ENCODE measurements around the gene GAB4.

DNA sequence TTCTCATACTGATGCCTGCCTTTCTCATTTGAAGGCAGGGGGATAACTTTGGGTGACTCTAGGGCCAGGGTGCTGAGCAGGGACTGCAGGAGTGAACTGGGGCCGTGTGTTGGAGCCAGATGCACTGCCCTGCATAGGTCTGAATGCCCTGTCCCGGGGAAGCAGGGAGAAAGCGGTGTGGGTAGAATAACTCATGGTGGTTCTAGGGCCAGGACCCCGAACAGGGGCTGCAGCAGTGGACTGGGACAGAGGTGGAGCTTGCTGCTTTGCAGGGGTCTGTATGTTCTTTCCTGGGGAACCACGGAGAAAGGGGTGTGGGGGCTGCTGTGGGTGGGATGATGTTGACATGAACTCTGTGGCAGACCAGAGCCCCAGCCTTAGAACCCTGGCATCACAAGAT lies 52.9 kb downstream of the GAB4 start:
- TF ChIP-seq EZH2 (IDR thresholded peaks at IDR 0.05; ENCODE audit: low read depth, unreplicated experiment): no peak
- TF ChIP-seq, protein P1, sequence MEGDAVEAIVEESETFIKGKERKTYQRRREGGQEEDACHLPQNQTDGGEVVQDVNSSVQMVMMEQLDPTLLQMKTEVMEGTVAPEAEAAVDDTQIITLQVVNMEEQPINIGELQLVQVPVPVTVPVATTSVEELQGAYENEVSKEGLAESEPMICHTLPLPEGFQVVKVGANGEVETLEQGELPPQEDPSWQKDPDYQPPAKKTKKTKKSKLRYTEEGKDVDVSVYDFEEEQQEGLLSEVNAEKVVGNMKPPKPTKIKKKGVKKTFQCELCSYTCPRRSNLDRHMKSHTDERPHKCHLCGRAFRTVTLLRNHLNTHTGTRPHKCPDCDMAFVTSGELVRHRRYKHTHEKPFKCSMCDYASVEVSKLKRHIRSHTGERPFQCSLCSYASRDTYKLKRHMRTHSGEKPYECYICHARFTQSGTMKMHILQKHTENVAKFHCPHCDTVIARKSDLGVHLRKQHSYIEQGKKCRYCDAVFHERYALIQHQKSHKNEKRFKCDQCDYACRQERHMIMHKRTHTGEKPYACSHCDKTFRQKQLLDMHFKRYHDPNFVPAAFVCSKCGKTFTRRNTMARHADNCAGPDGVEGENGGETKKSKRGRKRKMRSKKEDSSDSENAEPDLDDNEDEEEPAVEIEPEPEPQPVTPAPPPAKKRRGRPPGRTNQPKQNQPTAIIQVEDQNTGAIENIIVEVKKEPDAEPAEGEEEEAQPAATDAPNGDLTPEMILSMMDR (conservative IDR thresholded peaks at IDR 0.05; ENCODE audit: low read depth in 2 of 2): no peak
- TF ChIP-seq, protein P2, sequence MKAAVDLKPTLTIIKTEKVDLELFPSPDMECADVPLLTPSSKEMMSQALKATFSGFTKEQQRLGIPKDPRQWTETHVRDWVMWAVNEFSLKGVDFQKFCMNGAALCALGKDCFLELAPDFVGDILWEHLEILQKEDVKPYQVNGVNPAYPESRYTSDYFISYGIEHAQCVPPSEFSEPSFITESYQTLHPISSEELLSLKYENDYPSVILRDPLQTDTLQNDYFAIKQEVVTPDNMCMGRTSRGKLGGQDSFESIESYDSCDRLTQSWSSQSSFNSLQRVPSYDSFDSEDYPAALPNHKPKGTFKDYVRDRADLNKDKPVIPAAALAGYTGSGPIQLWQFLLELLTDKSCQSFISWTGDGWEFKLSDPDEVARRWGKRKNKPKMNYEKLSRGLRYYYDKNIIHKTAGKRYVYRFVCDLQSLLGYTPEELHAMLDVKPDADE (IDR thresholded peaks at IDR 0.05): no peak
- TF ChIP-seq STAT1 (IDR thresholded peaks at IDR 0.05; ENCODE audit: unreplicated experiment): no peak
- no peak for TF ChIP-seq POLR2AphosphoS5 (IDR thresholded peaks at IDR 0.05; ENCODE audit: low read depth)
- TF ChIP-seq CREB1 (CRISPR knock-in tag; IDR thresholded peaks at IDR 0.05; ENCODE audit: low read depth): no peak
- no peak for TF ChIP-seq ZNF331 (CRISPR knock-in tag; IDR thresholded peaks at IDR 0.05; ENCODE audit: low read depth)
- TF ChIP-seq EZH2phosphoT487 (IDR thresholded peaks at IDR 0.05; ENCODE audit: unreplicated experiment): no peak
- TF ChIP-seq, protein P3, sequence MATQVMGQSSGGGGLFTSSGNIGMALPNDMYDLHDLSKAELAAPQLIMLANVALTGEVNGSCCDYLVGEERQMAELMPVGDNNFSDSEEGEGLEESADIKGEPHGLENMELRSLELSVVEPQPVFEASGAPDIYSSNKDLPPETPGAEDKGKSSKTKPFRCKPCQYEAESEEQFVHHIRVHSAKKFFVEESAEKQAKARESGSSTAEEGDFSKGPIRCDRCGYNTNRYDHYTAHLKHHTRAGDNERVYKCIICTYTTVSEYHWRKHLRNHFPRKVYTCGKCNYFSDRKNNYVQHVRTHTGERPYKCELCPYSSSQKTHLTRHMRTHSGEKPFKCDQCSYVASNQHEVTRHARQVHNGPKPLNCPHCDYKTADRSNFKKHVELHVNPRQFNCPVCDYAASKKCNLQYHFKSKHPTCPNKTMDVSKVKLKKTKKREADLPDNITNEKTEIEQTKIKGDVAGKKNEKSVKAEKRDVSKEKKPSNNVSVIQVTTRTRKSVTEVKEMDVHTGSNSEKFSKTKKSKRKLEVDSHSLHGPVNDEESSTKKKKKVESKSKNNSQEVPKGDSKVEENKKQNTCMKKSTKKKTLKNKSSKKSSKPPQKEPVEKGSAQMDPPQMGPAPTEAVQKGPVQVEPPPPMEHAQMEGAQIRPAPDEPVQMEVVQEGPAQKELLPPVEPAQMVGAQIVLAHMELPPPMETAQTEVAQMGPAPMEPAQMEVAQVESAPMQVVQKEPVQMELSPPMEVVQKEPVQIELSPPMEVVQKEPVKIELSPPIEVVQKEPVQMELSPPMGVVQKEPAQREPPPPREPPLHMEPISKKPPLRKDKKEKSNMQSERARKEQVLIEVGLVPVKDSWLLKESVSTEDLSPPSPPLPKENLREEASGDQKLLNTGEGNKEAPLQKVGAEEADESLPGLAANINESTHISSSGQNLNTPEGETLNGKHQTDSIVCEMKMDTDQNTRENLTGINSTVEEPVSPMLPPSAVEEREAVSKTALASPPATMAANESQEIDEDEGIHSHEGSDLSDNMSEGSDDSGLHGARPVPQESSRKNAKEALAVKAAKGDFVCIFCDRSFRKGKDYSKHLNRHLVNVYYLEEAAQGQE (IDR thresholded peaks at IDR 0.05; ENCODE audit: unreplicated experiment): no peak
